H9 (cell line): ENCODE measurements around the gene ANKRD42. TPM values are rescaled to one million over a fixed set of nuclear protein-coding genes. Genes with fewer than 3 reads are reported as not detected.

Experiments used
- DNase-seq: peaks from one replicate; pipeline ENCODE4 v3.0.0-alpha.2; 2017
- H2AFZ ChIP-seq: one replicate; pipeline ENCODE4 v1.6.1; 2013; ENCODE audit warnings: mild to moderate bottlenecking, low read length, control low read depth, moderate library complexity
- H2AK5ac ChIP-seq: 2 replicates; pipeline ENCODE4 v1.6.1; 2013; ENCODE audit warnings: low read length, control low read depth, mixed read lengths; ENCODE audit not compliant: insufficient read length
- H2BK120ac ChIP-seq: one replicate; pipeline ENCODE4 v1.6.1; 2013; ENCODE audit warnings: low read depth, mild to moderate bottlenecking, low read length, control low read depth, inconsistent platforms; ENCODE audit not compliant: poor library complexity, severe bottlenecking
- H2BK12ac ChIP-seq: 2 replicates; pipeline ENCODE4 v1.6.1; 2013; ENCODE audit warnings: low read length, control low read depth, mixed read lengths, low read depth; ENCODE audit not compliant: insufficient read length
- H2BK15ac ChIP-seq: 2 replicates; pipeline ENCODE4 v1.6.1; 2013; ENCODE audit warnings: low read depth, low read length, control low read depth
- H2BK20ac ChIP-seq: one replicate; pipeline ENCODE4 v1.6.1; 2013; ENCODE audit warnings: low read depth, mild to moderate bottlenecking, low read length, control low read depth, inconsistent platforms; ENCODE audit not compliant: poor library complexity, severe bottlenecking
- H2BK5ac ChIP-seq: 2 replicates; pipeline ENCODE4 v1.6.1; 2013; ENCODE audit warnings: low read length, control low read depth, mixed read lengths; ENCODE audit not compliant: insufficient read length
- H3K14ac ChIP-seq: 2 replicates; pipeline ENCODE4 v1.6.1; 2013; ENCODE audit warnings: low read length, control low read depth; ENCODE audit not compliant: insufficient read depth
- H3K18ac ChIP-seq: 2 replicates; pipeline ENCODE4 v1.6.1; 2013; ENCODE audit warnings: low read depth, mild to moderate bottlenecking, mixed read lengths, low read length, control low read depth; ENCODE audit not compliant: insufficient read length
- H3K23ac ChIP-seq: 2 replicates; pipeline ENCODE4 v1.6.1; 2013; ENCODE audit warnings: low read length, control low read depth, mixed read lengths, low read depth; ENCODE audit not compliant: insufficient read length
- H3K23me2 ChIP-seq: 2 replicates; pipeline ENCODE4 v1.6.1; 2013; ENCODE audit warnings: low read depth, mild to moderate bottlenecking, mixed read lengths, low read length, control low read depth; ENCODE audit not compliant: insufficient read length, poor library complexity, severe bottlenecking
- H3K27ac ChIP-seq: 2 replicates; pipeline ENCODE4 v1.5.1; 2013; ENCODE audit warnings: low read length, control low read depth, mixed read lengths, low read depth; ENCODE audit not compliant: insufficient read length
- H3K27me3 ChIP-seq: 2 replicates; pipeline ENCODE4 v1.6.1; 2013; ENCODE audit warnings: low read length, control low read depth, inconsistent platforms; ENCODE audit not compliant: insufficient read depth
- H3K4ac ChIP-seq: 2 replicates; pipeline ENCODE4 v1.6.1; 2013; ENCODE audit warnings: low read depth, mild to moderate bottlenecking, control low read depth, inconsistent platforms, low read length, moderate library complexity
- H3K4me1 ChIP-seq: 2 replicates; pipeline ENCODE4 v1.6.1; 2013; ENCODE audit warnings: low read length, control low read depth, inconsistent platforms; ENCODE audit not compliant: insufficient read depth
- H3K4me2 ChIP-seq: 2 replicates; pipeline ENCODE4 v1.6.1; 2013; ENCODE audit warnings: low read length, control low read depth, mixed read lengths; ENCODE audit not compliant: insufficient read length, insufficient read depth
- H3K56ac ChIP-seq: 2 replicates; pipeline ENCODE4 v1.6.1; 2013; ENCODE audit warnings: low read depth, mild to moderate bottlenecking, mixed read lengths, low read length, control low read depth; ENCODE audit not compliant: insufficient read length
- H3K79me1 ChIP-seq: 2 replicates; pipeline ENCODE4 v1.6.1; 2013; ENCODE audit warnings: low read depth, mild to moderate bottlenecking, moderate library complexity, low read length, control low read depth, inconsistent platforms; ENCODE audit not compliant: insufficient read depth, poor library complexity, severe bottlenecking
- H3K79me2 ChIP-seq: 2 replicates; pipeline ENCODE4 v1.6.1; 2013; ENCODE audit warnings: low read length, control low read depth, inconsistent platforms; ENCODE audit not compliant: insufficient read depth
- H3K9ac ChIP-seq: 2 replicates; pipeline ENCODE4 v1.6.1; 2013; ENCODE audit warnings: low read length, control low read depth, mixed read lengths; ENCODE audit not compliant: insufficient read length; ENCODE audit errors: extremely low read depth
- H3K9me3 ChIP-seq: one replicate; pipeline ENCODE4 v1.6.1; 2013; ENCODE audit warnings: low read depth, low read length, inconsistent platforms; ENCODE audit not compliant: control insufficient read depth
- H3T11ph ChIP-seq: one replicate; pipeline ENCODE4 v1.6.1; 2013; ENCODE audit warnings: mild to moderate bottlenecking, low read length, control low read depth, inconsistent platforms
- H4K20me1 ChIP-seq: one replicate; pipeline ENCODE4 v1.6.1; 2013; ENCODE audit not compliant: control insufficient read depth, insufficient read length, insufficient read depth
- H4K5ac ChIP-seq: 2 replicates; pipeline ENCODE4 v1.6.1; 2013; ENCODE audit warnings: low read depth, mild to moderate bottlenecking, mixed read lengths, low read length, control low read depth; ENCODE audit not compliant: insufficient read length
- H4K8ac ChIP-seq: replicated peaks from 2 replicates; pipeline ENCODE4 v1.6.1; 2013; ENCODE audit warnings: low read length, control low read depth, mixed read lengths, low read depth; ENCODE audit not compliant: insufficient read length
- H4K91ac ChIP-seq: 2 replicates; pipeline ENCODE4 v1.6.1; 2013; ENCODE audit warnings: low read depth, mild to moderate bottlenecking, moderate library complexity, mixed read lengths, low read length, control low read depth; ENCODE audit not compliant: insufficient read length
- H3K27ac Mint-ChIP-seq, 3 experiments: 2 replicates in 2 of 3; 3 replicates in 1 of 3; pipeline ENCODE4 v1.8.0; 2020 to 2021; ENCODE audit warnings: mixed read lengths in 3 of 3, mild to moderate bottlenecking in 1 of 3, moderate library complexity in 1 of 3
- H3K27me3 Mint-ChIP-seq: 2 replicates; pipeline ENCODE4 v1.8.0; 2021; ENCODE audit warnings: low read depth, mild to moderate bottlenecking, moderate library complexity, mixed read lengths
- H3K36me3 Mint-ChIP-seq, 3 experiments: 2 replicates in 2 of 3; 3 replicates in 1 of 3; pipeline ENCODE4 v1.8.0; 2020 to 2021; ENCODE audit warnings: low read depth in 3 of 3, mixed read lengths in 3 of 3; ENCODE audit not compliant: insufficient read depth in 1 of 3
- H3K4me1 Mint-ChIP-seq, 2 experiments: 2 replicates each; pipeline ENCODE4 v1.8.0; 2020; ENCODE audit warnings: mixed read lengths in 2 of 2
- H3K4me3 Mint-ChIP-seq, 2 experiments: 2 replicates in 1 of 2; 3 replicates in 1 of 2; pipeline ENCODE4 v1.8.0; 2020 to 2021; ENCODE audit warnings: mild to moderate bottlenecking in 2 of 2, mixed read lengths in 2 of 2, moderate library complexity in 1 of 2
- H3K9me3 Mint-ChIP-seq, 2 experiments: 2 replicates in 1 of 2; 3 replicates in 1 of 2; pipeline ENCODE4 v1.8.0; 2020; ENCODE audit warnings: mild to moderate bottlenecking in 2 of 2, mixed read lengths in 2 of 2, moderate library complexity in 1 of 2
- WGBS: extraction: QIAGEN DNeasy Blood & Tissue Kit; methylation state at CpG from one replicate; pipeline ENCODE4 v1.1.7; 2013; ENCODE audit warnings: missing lambda C conversion rate, low lambda C conversion rate, mixed read lengths; ENCODE audit not compliant: insufficient read length; ENCODE audit errors: extremely low coverage; 5-methylcytosine and 5-hydroxymethylcytosine counted together
- total RNA-seq: library from RNA; stranded (reverse); gene quantifications from 2 replicates; pipeline ENCODE4 v1.2.1, GENCODE V29; 2021
- TF ChIP-seq, protein P1 (sequence below): fragments of 200-600 bp; sonication (generic); conservative IDR thresholded peaks from 3 replicates; pipeline ENCODE4 v1.8.0; 2021; ENCODE audit warnings: antibody characterized with exemption, mild to moderate bottlenecking

The ANKRD42 gene
- total RNA-seq, 1 experiment from 2014 or later = 4.9 TPM

DNA sequence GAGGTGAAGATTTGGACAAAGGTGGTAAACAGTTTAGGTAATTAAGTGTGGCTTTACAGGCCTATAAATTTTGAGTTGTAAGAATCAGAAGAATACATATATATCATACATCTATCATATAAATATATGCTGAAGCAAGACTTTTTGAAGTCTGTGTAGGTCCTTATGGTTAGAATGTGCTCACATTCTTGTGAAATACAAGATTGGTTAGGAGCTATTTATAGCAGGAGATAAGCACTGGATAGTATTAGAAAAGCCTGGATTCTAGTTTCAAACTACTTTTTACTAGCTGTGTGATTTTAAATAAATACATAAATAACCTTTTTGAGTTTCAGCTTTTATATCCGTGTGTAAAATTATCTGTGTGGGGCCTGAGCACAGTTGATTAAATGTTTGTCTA is 42.3 kb downstream of the ANKRD42 start:
- Histone ChIP-seq H4K5ac (no peak overlapping the region), H2AK5ac (no peak overlapping the region), H2BK12ac (no peak overlapping the region), H3K9me3 (no peaks in the 10 kb centered on the region), H3T11ph (no peak overlapping the region), H3K4me1 (no peaks in the 10 kb centered on the region), H2BK15ac (no peak overlapping the region), H2BK120ac (no peak overlapping the region), H3K14ac (no peak overlapping the region), H2BK20ac (no peak overlapping the region), H4K91ac (no peak overlapping the region), H3K23me2 (no peaks in the 10 kb centered on the region), H3K9ac (no peak overlapping the region), H3K27me3 (no peaks in the 10 kb centered on the region), H3K4me2 (no peak overlapping the region), H4K8ac (no peak overlapping the region), H3K56ac (no peak overlapping the region), H3K27ac (no peak overlapping the region), H3K4ac (no peak overlapping the region), H3K79me1 (no peaks in the 10 kb centered on the region), H3K79me2 (no peaks in the 10 kb centered on the region), H2AFZ (no peak overlapping the region), H2BK5ac (no peak overlapping the region), H3K23ac (no peak overlapping the region), H3K18ac (no peak overlapping the region), H4K20me1 (no peaks in the 10 kb centered on the region)
- Mint-ChIP-seq H3K27ac (no peak overlapping the region), H3K9me3 (no peaks in the 10 kb centered on the region), H3K4me1 (no peaks in the 10 kb centered on the region), H3K36me3 (no peaks in the 10 kb centered on the region), H3K27me3 (no peaks in the 10 kb centered on the region), H3K4me3 (no peak overlapping the region)
- TF ChIP-seq, protein P1, sequence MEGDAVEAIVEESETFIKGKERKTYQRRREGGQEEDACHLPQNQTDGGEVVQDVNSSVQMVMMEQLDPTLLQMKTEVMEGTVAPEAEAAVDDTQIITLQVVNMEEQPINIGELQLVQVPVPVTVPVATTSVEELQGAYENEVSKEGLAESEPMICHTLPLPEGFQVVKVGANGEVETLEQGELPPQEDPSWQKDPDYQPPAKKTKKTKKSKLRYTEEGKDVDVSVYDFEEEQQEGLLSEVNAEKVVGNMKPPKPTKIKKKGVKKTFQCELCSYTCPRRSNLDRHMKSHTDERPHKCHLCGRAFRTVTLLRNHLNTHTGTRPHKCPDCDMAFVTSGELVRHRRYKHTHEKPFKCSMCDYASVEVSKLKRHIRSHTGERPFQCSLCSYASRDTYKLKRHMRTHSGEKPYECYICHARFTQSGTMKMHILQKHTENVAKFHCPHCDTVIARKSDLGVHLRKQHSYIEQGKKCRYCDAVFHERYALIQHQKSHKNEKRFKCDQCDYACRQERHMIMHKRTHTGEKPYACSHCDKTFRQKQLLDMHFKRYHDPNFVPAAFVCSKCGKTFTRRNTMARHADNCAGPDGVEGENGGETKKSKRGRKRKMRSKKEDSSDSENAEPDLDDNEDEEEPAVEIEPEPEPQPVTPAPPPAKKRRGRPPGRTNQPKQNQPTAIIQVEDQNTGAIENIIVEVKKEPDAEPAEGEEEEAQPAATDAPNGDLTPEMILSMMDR = no peak
- no peak for DNase-seq
- WGBS = no CpG with 5 or more reads among the region's 1 CpG
